ENCODE results near the gene GABPA.

DNA sequence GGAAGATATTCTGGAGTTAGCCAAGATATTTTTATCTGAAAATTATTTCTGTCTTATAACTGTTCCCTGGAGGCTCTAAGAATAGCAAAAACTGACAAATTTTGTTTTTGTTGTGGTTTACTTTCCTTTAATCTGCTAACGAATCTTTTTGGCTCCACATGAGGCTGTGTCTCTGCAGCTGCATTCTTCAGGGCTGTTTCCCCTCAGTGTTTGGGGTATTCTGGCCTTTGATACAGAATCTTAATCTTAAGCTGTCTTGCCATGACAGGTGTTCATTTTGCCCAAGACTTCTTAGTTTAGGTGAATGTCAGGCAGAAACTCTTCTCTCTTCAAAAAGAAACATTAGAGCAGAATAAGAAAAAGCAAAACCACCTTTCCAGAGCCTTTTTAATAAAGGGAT, 83.8 kb downstream of the GABPA start:
- no peak for TF ChIP-seq EZH2phosphoT487 (IDR thresholded peaks at IDR 0.05; ENCODE audit: insufficient read depth, low read depth)
- TF ChIP-seq EZH2 (IDR thresholded peaks at IDR 0.05; ENCODE audit: insufficient read depth, poor library complexity, severe bottlenecking) = no peak
